GM20431 (cell line): ENCODE data around the gene SART3.
"Not testable (repeated sequence)": the region's sequence is repeated elsewhere in the genome, so short reads cannot be mapped to it uniquely, and the experiment has no call there.

Experiments used
- in situ Hi-C: fragments of 300-500 bp; cut with MseI, MboI; formaldehyde crosslinking; loops from one replicate; pipeline ENCODE4 v1.15.0; 2020; ENCODE audit warnings: low sequenced_read_pairs; ENCODE audit not compliant: unreplicated experiment

The SART3 gene

GRCh38 chr12:108582978-108583770, 22.2 kb upstream of the SART3 start:
- in situ Hi-C loops: no loop called here

- in situ Hi-C loops: no loop called here
Observed at GRCh38 chr12:108582509-108582908, 21.5 kb upstream of the SART3 start.

GRCh38 chr12:108581311-108582227, 20.6 kb upstream of the SART3 start:
- in situ Hi-C loops: no loop called here

GRCh38 chr12:108580531-108580930, 19.6 kb upstream of the SART3 start:
- in situ Hi-C loops: no loop called here

GRCh38 chr12:108578813-108579212, 17.8 kb upstream of the SART3 start:
- in situ Hi-C loops: no loop called here

GRCh38 chr12:108578264-108578663, 17.3 kb upstream of the SART3 start:
- in situ Hi-C loops: no loop called here

- in situ Hi-C loops: no loop called here
Observed at GRCh38 chr12:108577458-108577857, 16.5 kb upstream of the SART3 start.

- in situ Hi-C loops: no loop called here
Observed at GRCh38 chr12:108576660-108577234, 15.8 kb upstream of the SART3 start.

- in situ Hi-C loops: no loop called here
Observed at GRCh38 chr12:108575199-108575912, 14.4 kb upstream of the SART3 start.

- in situ Hi-C loops: not testable (repeated sequence)
Observed at GRCh38 chr12:108574276-108574675, 13.3 kb upstream of the SART3 start.

- in situ Hi-C loops: no loop called here
Observed at GRCh38 chr12:108573317-108573716, 12.3 kb upstream of the SART3 start.

- in situ Hi-C loops: no loop called here
Observed at GRCh38 chr12:108572166-108572790, 11.3 kb upstream of the SART3 start.

- in situ Hi-C loops: no loop called here
Observed at GRCh38 chr12:108571609-108572165, 10.7 kb upstream of the SART3 start.

GRCh38 chr12:108570743-108571608, 10.0 kb upstream of the SART3 start:
- in situ Hi-C loops: no loop called here

GRCh38 chr12:108568338-108569154, 7.6 kb upstream of the SART3 start:
- in situ Hi-C loops: loop anchor here (10.0 kb wide), 1 partner anchor 46 kb away; no protein-coding TSS in a partner anchor

- in situ Hi-C loops: loop anchor here (10.0 kb wide), 1 partner anchor 47 kb away; no protein-coding TSS in a partner anchor
Observed at GRCh38 chr12:108567406-108568337, 6.7 kb upstream of the SART3 start.
